Measurements from ENCODE around the gene MGAT5. TPM values are rescaled to one million over a fixed set of nuclear protein-coding genes. Genes with fewer than 3 reads are reported as not detected.

The MGAT5 gene
- total and polyA plus RNA-seq, 7 experiments from 2014 or later: 5.3 to 48.0 (median 40.0) TPM

GRCh38 chr2:134300585-134300984 is 46.7 kb downstream of the MGAT5 start:
- peak overlapping the region in 1 of 9 donors; percentile 52 for H3K27ac Mint-ChIP-seq
- no peak for DNase-seq
- peaks cover 0 to 2% (median 0%) of the 10 kb centered on the region in 5 donors for H3K27me3 Mint-ChIP-seq
- H3K27ac ChIP-seq (ENCODE audit: low read depth, low read length): no peak overlapping the region
- H3K36me3 Mint-ChIP-seq: peaks cover 4 to 28% (median 19%) of the 10 kb centered on the region in 5 donors
- H3K9me3 ChIP-seq (ENCODE audit: control insufficient read depth in 2 of 3, low read length in 3 of 3): no peaks in the 10 kb centered on the region
- H3K9me3 Mint-ChIP-seq: peaks cover 0 to 4% (median 0%) of the 10 kb centered on the region in 11 donors
- H3K4me3 Mint-ChIP-seq: no peak overlapping the region
- H3K36me3 ChIP-seq (ENCODE audit: control insufficient read depth in 2 of 3, insufficient read depth in 3 of 3, low read length in 3 of 3): no peaks in the 10 kb centered on the region
- ChIA-PET POLR2A (no interaction called here), CTCF (no interaction called here)
- intact Hi-C loops (cut with micrococcal nuclease): no loop called here
- H3K4me3 ChIP-seq (ENCODE audit: low read length): no peak overlapping the region
- H3K27me3 ChIP-seq (ENCODE audit: control insufficient read depth in 2 of 2, insufficient read depth in 2 of 2, low read length in 2 of 2): no peaks in the 10 kb centered on the region
- H3K4me1 Mint-ChIP-seq: peaks cover 26 to 70% (median 66%) of the 10 kb centered on the region in 7 donors
- ATAC-seq: no peak
- H3K4me1 ChIP-seq (ENCODE audit: control insufficient read depth in 2 of 2, insufficient read depth in 2 of 2, low read length in 2 of 2): peaks cover 4 to 20% of the 10 kb centered on the region in 2 donors

- peaks cover 24 to 72% (median 64%) of the 10 kb centered on the region in 7 donors for H3K4me1 Mint-ChIP-seq
- intact Hi-C loops (cut with micrococcal nuclease): loop anchor here in 1 of 2 donors (1.0 kb wide), 1 partner anchor 11 kb away; no protein-coding TSS in a partner anchor
- POLR2A ChIA-PET: interaction anchor here (1.1 kb wide), 1 partner anchor 18 kb away, joined by 4 read pairs; no protein-coding TSS in a partner anchor
These were observed 47.4 kb downstream of the MGAT5 start for GRCh38 chr2:134301099-134301927.

GRCh38 chr2:134301928-134302260 is 48.0 kb downstream of the MGAT5 start:
- ChIA-PET CTCF (no interaction called here), POLR2A (interaction anchor here (1.1 kb wide), 1 partner anchor 19 kb away, joined by 4 read pairs; no protein-coding TSS in a partner anchor)
- Histone ChIP-seq H3K4me3 (ENCODE audit: low read length) (no peak overlapping the region), H3K27me3 (ENCODE audit: control insufficient read depth in 2 of 2, insufficient read depth in 2 of 2, low read length in 2 of 2) (no peaks in the 10 kb centered on the region), H3K4me1 (ENCODE audit: control insufficient read depth in 2 of 2, insufficient read depth in 2 of 2, low read length in 2 of 2) (peaks cover 4 to 12% of the 10 kb centered on the region in 2 donors), H3K9me3 (ENCODE audit: control insufficient read depth in 2 of 3, low read length in 3 of 3) (no peaks in the 10 kb centered on the region), H3K27ac (ENCODE audit: low read depth, low read length) (no peak overlapping the region), H3K36me3 (ENCODE audit: control insufficient read depth in 2 of 3, insufficient read depth in 3 of 3, low read length in 3 of 3) (no peaks in the 10 kb centered on the region)
- Mint-ChIP-seq H3K27me3 (peaks cover 0 to 2% (median 0%) of the 10 kb centered on the region in 5 donors), H3K27ac (peak overlapping the region in 1 of 9 donors; percentile 48), H3K9me3 (peaks cover 0 to 4% (median 0%) of the 10 kb centered on the region in 11 donors), H3K36me3 (peaks cover 6 to 25% (median 19%) of the 10 kb centered on the region in 5 donors), H3K4me3 (no peak overlapping the region), H3K4me1 (peaks cover 24 to 77% (median 63%) of the 10 kb centered on the region in 7 donors)
- ATAC-seq: no peak
- intact Hi-C loops (cut with micrococcal nuclease): loop anchor here in 1 of 2 donors (1.0 kb wide), 1 partner anchor 12 kb away; no protein-coding TSS in a partner anchor
- no peak for DNase-seq

More at GRCh38 chr2:134301099-134301927, 47.4 kb downstream of the MGAT5 start:
- Mint-ChIP-seq H3K27me3 (peaks cover 0 to 2% (median 0%) of the 10 kb centered on the region in 5 donors), H3K4me3 (no peak overlapping the region), H3K36me3 (peaks cover 6 to 28% (median 19%) of the 10 kb centered on the region in 5 donors), H3K9me3 (peaks cover 0 to 4% (median 0%) of the 10 kb centered on the region in 11 donors), H3K27ac (peak overlapping the region in 3 of 9 donors; percentile 42 to 68 (median 52))
- H3K4me1 ChIP-seq (ENCODE audit: control insufficient read depth in 2 of 2, insufficient read depth in 2 of 2, low read length in 2 of 2): peaks cover 4 to 13% of the 10 kb centered on the region in 2 donors
- CTCF ChIA-PET: no interaction called here
- no peak overlapping the region for H3K27ac ChIP-seq (ENCODE audit: low read depth, low read length)
- H3K27me3 ChIP-seq (ENCODE audit: control insufficient read depth in 2 of 2, insufficient read depth in 2 of 2, low read length in 2 of 2): no peaks in the 10 kb centered on the region
- DNase-seq (no peak), ATAC-seq (no peak)
- H3K9me3 ChIP-seq (ENCODE audit: control insufficient read depth in 2 of 3, low read length in 3 of 3): no peaks in the 10 kb centered on the region
- no peaks in the 10 kb centered on the region for H3K36me3 ChIP-seq (ENCODE audit: control insufficient read depth in 2 of 3, insufficient read depth in 3 of 3, low read length in 3 of 3)
- H3K4me3 ChIP-seq (ENCODE audit: low read length): no peak overlapping the region

GRCh38 chr2:134304394-134305108 is 50.7 kb downstream of the MGAT5 start:
- peak; percentile 40 for ATAC-seq
- H3K4me1 ChIP-seq (ENCODE audit: control insufficient read depth in 2 of 2, insufficient read depth in 2 of 2, low read length in 2 of 2): peaks cover 4 to 12% of the 10 kb centered on the region in 2 donors
- H3K27ac ChIP-seq (ENCODE audit: low read depth, low read length): no peak overlapping the region

GRCh38 chr2:134305109-134305491 is 51.2 kb downstream of the MGAT5 start:
- Histone ChIP-seq H3K36me3 (ENCODE audit: control insufficient read depth in 2 of 3, insufficient read depth in 3 of 3, low read length in 3 of 3) (no peaks in the 10 kb centered on the region), H3K9me3 (ENCODE audit: control insufficient read depth in 2 of 3, low read length in 3 of 3) (no peaks in the 10 kb centered on the region), H3K4me1 (ENCODE audit: control insufficient read depth in 2 of 2, insufficient read depth in 2 of 2, low read length in 2 of 2) (peaks cover 4 to 12% of the 10 kb centered on the region in 2 donors), H3K27me3 (ENCODE audit: control insufficient read depth in 2 of 2, insufficient read depth in 2 of 2, low read length in 2 of 2) (no peaks in the 10 kb centered on the region), H3K4me3 (ENCODE audit: low read length) (no peak overlapping the region), H3K27ac (ENCODE audit: low read depth, low read length) (no peak overlapping the region)
- peak overlapping the region in 8 of 10 donors; percentile 7 to 78 (median 48) for H3K4me3 Mint-ChIP-seq
- no peak for DNase-seq
- H3K27me3 Mint-ChIP-seq: peaks cover 0 to 2% (median 0%) of the 10 kb centered on the region in 5 donors
- H3K4me1 Mint-ChIP-seq: peaks cover 26 to 80% (median 53%) of the 10 kb centered on the region in 7 donors
- POLR2A ChIA-PET: no interaction called here
- peaks cover 0 to 10% (median 0%) of the 10 kb centered on the region in 11 donors for H3K9me3 Mint-ChIP-seq
- H3K27ac Mint-ChIP-seq: peak overlapping the region in 8 of 9 donors; percentile 28 to 84 (median 67)
- intact Hi-C loops (cut with micrococcal nuclease): loop anchor here in 1 of 2 donors (2.0 kb wide), 2 partner anchors 14 to 16 kb away; no protein-coding TSS in a partner anchor
- CTCF ChIA-PET: interaction anchor here (1.3 to 1.4 kb wide), 2 partner anchors 185 to 186 kb away, joined by 3 read pairs; no protein-coding TSS in a partner anchor
- peaks cover 14 to 25% (median 22%) of the 10 kb centered on the region in 5 donors for H3K36me3 Mint-ChIP-seq
- ATAC-seq: peak; percentile 49

More at GRCh38 chr2:134304394-134305108, 50.7 kb downstream of the MGAT5 start:
- Mint-ChIP-seq H3K27me3 (peaks cover 0 to 2% (median 0%) of the 10 kb centered on the region in 5 donors), H3K4me1 (peaks cover 28 to 80% (median 58%) of the 10 kb centered on the region in 7 donors), H3K36me3 (peaks cover 13 to 27% (median 21%) of the 10 kb centered on the region in 5 donors), H3K27ac (peak overlapping the region in 7 of 9 donors; percentile 11 to 84 (median 65)), H3K9me3 (peaks cover 0 to 10% (median 0%) of the 10 kb centered on the region in 11 donors), H3K4me3 (peak overlapping the region in 7 of 10 donors; percentile 7 to 78 (median 51))
- Histone ChIP-seq H3K9me3 (ENCODE audit: control insufficient read depth in 2 of 3, low read length in 3 of 3) (no peaks in the 10 kb centered on the region), H3K4me3 (ENCODE audit: low read length) (no peak overlapping the region), H3K36me3 (ENCODE audit: control insufficient read depth in 2 of 3, insufficient read depth in 3 of 3, low read length in 3 of 3) (no peaks in the 10 kb centered on the region), H3K27me3 (ENCODE audit: control insufficient read depth in 2 of 2, insufficient read depth in 2 of 2, low read length in 2 of 2) (no peaks in the 10 kb centered on the region)
- CTCF ChIA-PET: interaction anchor here (1.1 to 1.4 kb wide), 2 partner anchors 15 to 186 kb away, joined by 3 read pairs; no protein-coding TSS in a partner anchor
- POLR2A ChIA-PET: no interaction called here
- DNase-seq: no peak
- intact Hi-C loops (cut with micrococcal nuclease): loop anchor here in 1 of 2 donors (2.0 kb wide), 2 partner anchors 14 to 16 kb away; no protein-coding TSS in a partner anchor

GRCh38 chr2:134306521-134306920 is 52.6 kb downstream of the MGAT5 start:
- H3K4me1 Mint-ChIP-seq: peaks cover 22 to 80% (median 54%) of the 10 kb centered on the region in 7 donors
- POLR2A ChIA-PET: no interaction called here

More at GRCh38 chr2:134306521-134306920, 52.6 kb downstream of the MGAT5 start:
- no peak for DNase-seq
- Histone ChIP-seq H3K4me3 (ENCODE audit: low read length) (no peak overlapping the region), H3K4me1 (ENCODE audit: control insufficient read depth in 2 of 2, insufficient read depth in 2 of 2, low read length in 2 of 2) (peaks cover 0 to 12% of the 10 kb centered on the region in 2 donors), H3K27me3 (ENCODE audit: control insufficient read depth in 2 of 2, insufficient read depth in 2 of 2, low read length in 2 of 2) (no peaks in the 10 kb centered on the region), H3K9me3 (ENCODE audit: control insufficient read depth in 2 of 3, low read length in 3 of 3) (no peaks in the 10 kb centered on the region), H3K36me3 (ENCODE audit: control insufficient read depth in 2 of 3, insufficient read depth in 3 of 3, low read length in 3 of 3) (no peaks in the 10 kb centered on the region), H3K27ac (ENCODE audit: low read depth, low read length) (no peak overlapping the region)
- H3K36me3 Mint-ChIP-seq: peaks cover 14 to 27% (median 22%) of the 10 kb centered on the region in 5 donors
- CTCF ChIA-PET: no interaction called here
- H3K27ac Mint-ChIP-seq: peak overlapping the region in 3 of 9 donors; percentile 1 to 53 (median 16)
- H3K9me3 Mint-ChIP-seq: peaks cover 0 to 10% (median 0%) of the 10 kb centered on the region in 11 donors
- intact Hi-C loops (cut with micrococcal nuclease): no loop called here
- no peak for ATAC-seq
- peaks cover 0 to 2% (median 0%) of the 10 kb centered on the region in 5 donors for H3K27me3 Mint-ChIP-seq
- H3K4me3 Mint-ChIP-seq: no peak overlapping the region

Data from naive thymus-derived CD4-positive, alpha-beta T cell (primary cell).